Fibroblast of lung (primary cell): ENCODE measurements around the gene FBXW12. TPM values are rescaled to one million over a fixed set of nuclear protein-coding genes. Genes with fewer than 3 reads are reported as not detected.

Experiments used
- DNase-seq, 2 donors: peaks; one replicate each; pipeline versions ENCODE4 v3.0.0 to v3.0.0-alpha.2; 2010; ENCODE audit warnings: low read depth in 2 of 2
- H2AFZ ChIP-seq: 2 replicates; pipeline ENCODE4 v1.5.1; 2012; ENCODE audit warnings: low read length, control low read depth, inconsistent platforms
- H3K27ac ChIP-seq: 2 replicates; pipeline ENCODE4 v1.5.1; 2011; ENCODE audit warnings: low read length, control low read depth; ENCODE audit not compliant: insufficient read depth
- H3K27me3 ChIP-seq: 2 replicates; pipeline ENCODE4 v1.5.1; 2011; ENCODE audit warnings: mild to moderate bottlenecking, low read length; ENCODE audit not compliant: control insufficient read depth, insufficient read depth
- H3K36me3 ChIP-seq: 2 replicates; pipeline ENCODE4 v1.5.1; 2011; ENCODE audit warnings: low read length; ENCODE audit not compliant: control insufficient read depth, insufficient read depth
- H3K4me1 ChIP-seq: 2 replicates; pipeline ENCODE4 v1.5.1; 2011; ENCODE audit warnings: low read length; ENCODE audit not compliant: control insufficient read depth, insufficient read depth; ENCODE audit errors: extremely low read depth
- H3K4me2 ChIP-seq: 2 replicates; pipeline ENCODE4 v1.5.1; 2011; ENCODE audit warnings: low read length, control low read depth; ENCODE audit not compliant: insufficient read depth; ENCODE audit errors: extremely low read depth
- H3K4me3 ChIP-seq, 4 experiments: fragments of 200-600 bp in 1 of 4; sonication (generic) in 1 of 4; replicated peaks in 1 of 4; 2 replicates each; pipeline ENCODE4 v1.5.1; 2011 to 2016; ENCODE audit warnings: low read length in 4 of 4, low read depth in 3 of 4, mild to moderate bottlenecking in 3 of 4, control low read depth in 2 of 4, inconsistent platforms in 1 of 4, mixed read lengths in 1 of 4; ENCODE audit not compliant: insufficient read depth in 1 of 4; ENCODE audit errors: control extremely low read depth in 1 of 4
- H3K79me2 ChIP-seq: 2 replicates; pipeline ENCODE4 v1.5.1; 2012; ENCODE audit warnings: mild to moderate bottlenecking, low read length, inconsistent platforms; ENCODE audit not compliant: control insufficient read depth, insufficient read depth
- H3K9ac ChIP-seq: 2 replicates; pipeline ENCODE4 v1.5.1; 2011; ENCODE audit warnings: mild to moderate bottlenecking, low read length, control low read depth; ENCODE audit not compliant: insufficient read depth
- H3K9me3 ChIP-seq: 2 replicates; pipeline ENCODE4 v1.5.1; 2012; ENCODE audit warnings: low read depth, low read length; ENCODE audit not compliant: control insufficient read depth, insufficient read depth
- H4K20me1 ChIP-seq: 2 replicates; pipeline ENCODE4 v1.5.1; 2011; ENCODE audit warnings: low read length; ENCODE audit not compliant: control insufficient read depth, insufficient read depth; ENCODE audit errors: extremely low read depth
- CTCF ChIP-seq, 2 donors: IDR thresholded peaks in 1 of 2; conservative IDR thresholded peaks in 1 of 2; 1 replicate in 1 of 2; 2 replicates in 1 of 2; pipeline ENCODE4 v1.5.1; 2011 to 2012; ENCODE audit warnings: low read length in 2 of 2, control low read depth in 1 of 2, inconsistent platforms in 1 of 2, low read depth in 1 of 2, mild to moderate bottlenecking in 1 of 2
- EZH2 ChIP-seq: IDR thresholded peaks from 2 replicates; pipeline ENCODE4 v1.5.1; 2012; ENCODE audit warnings: low read length, control low read depth, mild to moderate bottlenecking; ENCODE audit errors: missing control alignments
- polyA plus RNA-seq, 2 donors: library from polyadenylated mRNA; depleted of rRNA in 1 of 2; stranded (reverse) in 1 of 2; unstranded in 1 of 2; fragments of >200 nt; gene quantifications; 2 replicates each; pipeline ENCODE4 v1.2.1, GENCODE V29; 2011 to 2012; ENCODE audit warnings: missing spikeins in 1 of 2
- total RNA-seq: library from RNA; depleted of rRNA; stranded (reverse); fragments of >200 nt; gene quantifications from 2 replicates; pipeline ENCODE4 v1.2.1, GENCODE V29; 2014

The FBXW12 gene
- total and polyA plus RNA-seq, 2 donors (not counting 1 experiment from before 2014, with no cell fraction given): 0.06 TPM; not detected in 1

GRCh38 chr3:48440590-48440958 lies 68.6 kb downstream of the FBXW12 start:
- Histone ChIP-seq H3K27ac (peak overlapping the region; percentile 91), H3K79me2 (peaks cover 28% of the 10 kb centered on the region)

GRCh38 chr3:48441940-48442339 lies 69.9 kb downstream of the FBXW12 start:
- Histone ChIP-seq H3K4me3 (peak overlapping the region in 3 of 4 experiments; percentile 74 to 95 (median 85)), H3K9ac (no peak overlapping the region)
- TF ChIP-seq CTCF (conservative IDR thresholded peaks at IDR 0.05 in 1 of 2, IDR thresholded peaks at IDR 0.05 in 1 of 2; ENCODE audit: low read depth in 1 of 2, low read length in 2 of 2) (no peak), EZH2 (no peak)

More at GRCh38 chr3:48440590-48440958, 68.6 kb downstream of the FBXW12 start:
- DNase-seq: peak; percentile 19 to 28
- peaks cover 2% of the 10 kb centered on the region for H4K20me1 ChIP-seq
- H3K36me3 ChIP-seq: peaks cover 7% of the 10 kb centered on the region
- H3K4me2 ChIP-seq: peak overlapping the region; percentile 69
- H3K27me3 ChIP-seq: no peaks in the 10 kb centered on the region
- no peaks in the 10 kb centered on the region for H3K9me3 ChIP-seq
- peaks cover 6% of the 10 kb centered on the region for H3K4me1 ChIP-seq
- peak overlapping the region; percentile 71 to 95 (median 80) for H3K4me3 ChIP-seq
- no peak overlapping the region for H2AFZ ChIP-seq
- peak overlapping the region; percentile 89 for H3K9ac ChIP-seq
- TF ChIP-seq CTCF (conservative IDR thresholded peaks at IDR 0.05 in 1 of 2, IDR thresholded peaks at IDR 0.05 in 1 of 2; ENCODE audit: low read depth in 1 of 2, low read length in 2 of 2) (no peak), EZH2 (no peak)

More at GRCh38 chr3:48441940-48442339, 69.9 kb downstream of the FBXW12 start:
- peaks cover 34% of the 10 kb centered on the region for H3K79me2 ChIP-seq
- no peaks in the 10 kb centered on the region for H3K27me3 ChIP-seq
- DNase-seq: no peak
- no peak overlapping the region for H2AFZ ChIP-seq
- peaks cover 2% of the 10 kb centered on the region for H4K20me1 ChIP-seq
- H3K27ac ChIP-seq: peak overlapping the region; percentile 28
- H3K4me2 ChIP-seq: peak overlapping the region; percentile 86
- peaks cover 7% of the 10 kb centered on the region for H3K36me3 ChIP-seq
- no peaks in the 10 kb centered on the region for H3K9me3 ChIP-seq
- H3K4me1 ChIP-seq: peaks cover 9% of the 10 kb centered on the region

Other genes with a start within 250 kb of the FBXW12 start
- 1.0 and 1.3 TPM in 2 replicates for gene CDC25A, start 183.8 kb upstream of the FBXW12 start, total RNA-seq
- gene CDC25A, start 183.8 kb upstream of the FBXW12 start, polyA plus RNA-seq: 3.1 and 6.1 TPM in 2 replicates
- gene CAMP, start 148.7 kb upstream of the FBXW12 start, total RNA-seq: not detected in 2 replicates
- not detected in 2 replicates for gene CAMP, start 148.7 kb upstream of the FBXW12 start, polyA plus RNA-seq
- gene ZNF589, start 131.1 kb upstream of the FBXW12 start, total RNA-seq: 3.3 and 5.1 TPM in 2 replicates
- 2.3 and 2.8 TPM in 2 replicates for gene ZNF589, start 131.1 kb upstream of the FBXW12 start, polyA plus RNA-seq
- 21.3 and 29.2 TPM in 2 replicates for gene NME6, start 70.9 kb upstream of the FBXW12 start, total RNA-seq
- gene NME6, start 70.9 kb upstream of the FBXW12 start, polyA plus RNA-seq: 23.3 and 27.4 TPM in 2 replicates
- gene SPINK8, start 38.6 kb upstream of the FBXW12 start, total RNA-seq: not detected in 2 replicates
- not detected in 2 replicates for gene SPINK8, start 38.6 kb upstream of the FBXW12 start, polyA plus RNA-seq
- 37.2 and 44.6 TPM in 2 replicates for gene PLXNB1, start 57.9 kb downstream of the FBXW12 start, total RNA-seq
- gene PLXNB1, start 57.9 kb downstream of the FBXW12 start, polyA plus RNA-seq: 12.8 and 14.3 TPM in 2 replicates
- 19.3 and 27.2 TPM in 2 replicates for gene CCDC51, start 67.9 kb downstream of the FBXW12 start, total RNA-seq
- 11.9 and 14.8 TPM in 2 replicates for gene CCDC51, start 67.9 kb downstream of the FBXW12 start, polyA plus RNA-seq
- 305 and 306 TPM in 2 replicates for gene TMA7, start 68.0 kb downstream of the FBXW12 start, total RNA-seq
- 337 and 356 TPM in 2 replicates for gene TMA7, start 68.0 kb downstream of the FBXW12 start, polyA plus RNA-seq
- 3.0 and 3.6 TPM in 2 replicates for gene ATRIP, start 74.5 kb downstream of the FBXW12 start, total RNA-seq
- 5.0 and 7.0 TPM in 2 replicates for gene ATRIP, start 74.5 kb downstream of the FBXW12 start, polyA plus RNA-seq
- 92.7 and 136 TPM in 2 replicates for gene SHISA5, start 132.0 kb downstream of the FBXW12 start, total RNA-seq
- gene SHISA5, start 132.0 kb downstream of the FBXW12 start, polyA plus RNA-seq: 139 and 172 TPM in 2 replicates
- 6.7 and 12.2 TPM in 2 replicates for gene PFKFB4, start 184.6 kb downstream of the FBXW12 start, total RNA-seq
- 4.9 and 9.3 TPM in 2 replicates for gene PFKFB4, start 184.6 kb downstream of the FBXW12 start, polyA plus RNA-seq
- gene UCN2, start 191.6 kb downstream of the FBXW12 start, total RNA-seq: 0.26 and 0.66 TPM in 2 replicates
- 0.07 and 0.27 TPM in 2 replicates for gene UCN2, start 191.6 kb downstream of the FBXW12 start, polyA plus RNA-seq
- gene COL7A1, start 223.1 kb downstream of the FBXW12 start, total RNA-seq: 15.9 and 36.7 TPM in 2 replicates
- 3.4 and 3.6 TPM in 2 replicates for gene COL7A1, start 223.1 kb downstream of the FBXW12 start, polyA plus RNA-seq
- gene UQCRC1, start 237.4 kb downstream of the FBXW12 start, total RNA-seq: 294 and 366 TPM in 2 replicates
- 226 and 289 TPM in 2 replicates for gene UQCRC1, start 237.4 kb downstream of the FBXW12 start, polyA plus RNA-seq
- not detected in 2 replicates for gene TMEM89, start 249.6 kb downstream of the FBXW12 start, total RNA-seq
- not detected in 2 replicates for gene TMEM89, start 249.6 kb downstream of the FBXW12 start, polyA plus RNA-seq